Fibroblast of skin of right biceps (primary cell): ENCODE measurements around the gene BBOF1.
A peak's percentile ranks its signal among the peaks of the same experiment; 100 is the strongest.

Experiments
- DNase-seq: peaks from one replicate; pipeline ENCODE4 v3.0.0-alpha.2; 2013

Gene BBOF1

DNA sequence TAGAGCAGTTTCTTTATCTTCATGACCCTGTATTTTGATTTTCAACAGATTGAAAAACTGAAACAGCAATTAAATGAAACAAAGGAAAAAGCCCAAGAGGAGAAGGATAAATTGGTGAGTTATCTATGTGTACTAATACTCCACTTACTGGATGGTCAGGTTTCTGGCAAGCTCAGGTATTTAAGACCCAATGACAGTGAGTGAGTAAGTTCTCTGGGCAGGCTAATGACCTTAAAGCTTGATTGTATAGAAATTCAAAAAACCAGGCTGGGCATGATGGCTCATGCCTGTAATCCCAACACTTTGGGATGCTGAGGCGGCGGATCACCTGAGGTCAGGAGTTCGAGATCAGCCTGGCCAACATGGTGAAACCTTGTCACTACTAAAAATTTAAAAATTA lies 10.0 kb downstream of the BBOF1 start:
- DNase-seq = no peak

DNA sequence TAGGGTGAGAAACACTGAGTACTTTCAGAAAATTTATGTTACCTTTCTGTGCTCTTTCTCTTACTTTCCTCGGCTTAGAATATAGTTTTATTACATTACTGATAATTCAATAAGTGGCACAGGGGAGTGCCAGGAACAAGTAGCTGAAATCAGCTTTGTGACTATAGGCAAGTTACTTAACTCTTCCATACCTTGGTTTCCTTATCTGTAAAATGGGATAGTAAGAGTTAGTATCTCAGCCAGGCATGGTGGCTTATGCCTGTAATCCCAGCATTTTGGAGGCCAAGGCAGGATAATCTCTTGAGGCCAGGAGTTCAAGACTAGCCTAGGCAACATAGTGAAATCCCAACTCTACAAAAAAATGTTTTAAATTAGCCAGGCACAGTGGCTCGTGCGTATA lies 15.4 kb downstream of the BBOF1 start:
- DNase-seq = no peak

DNA sequence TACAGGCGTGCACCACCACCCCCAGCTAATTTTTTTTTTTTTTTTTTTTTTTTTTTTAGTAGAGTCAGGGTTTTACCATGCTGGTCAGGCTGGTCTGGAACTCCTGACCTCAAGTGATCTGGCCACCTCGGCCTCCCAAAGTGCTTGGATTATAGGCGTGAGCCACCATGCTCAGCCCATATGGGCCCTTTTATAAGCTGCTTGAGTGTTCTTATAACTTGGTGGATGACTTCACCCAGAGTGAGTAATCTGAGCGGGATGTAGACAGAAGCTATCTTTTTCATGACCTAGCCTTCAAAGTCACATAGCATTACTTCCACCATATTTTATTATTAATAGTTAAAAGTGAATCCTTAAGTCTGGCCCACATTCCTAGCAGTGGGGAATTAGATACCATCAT lies 16.4 kb downstream of the BBOF1 start:
- DNase-seq = peak; percentile 49

GRCh38 chr14:74038020-74038859 lies 19.1 kb downstream of the BBOF1 start:
- peak; percentile 61 for DNase-seq

GRCh38 chr14:74042296-74042695 lies 23.1 kb downstream of the BBOF1 start:
- DNase-seq = no peak

- no peak for DNase-seq
These were observed 26.4 kb downstream of the BBOF1 start for GRCh38 chr14:74045522-74045921.

DNA sequence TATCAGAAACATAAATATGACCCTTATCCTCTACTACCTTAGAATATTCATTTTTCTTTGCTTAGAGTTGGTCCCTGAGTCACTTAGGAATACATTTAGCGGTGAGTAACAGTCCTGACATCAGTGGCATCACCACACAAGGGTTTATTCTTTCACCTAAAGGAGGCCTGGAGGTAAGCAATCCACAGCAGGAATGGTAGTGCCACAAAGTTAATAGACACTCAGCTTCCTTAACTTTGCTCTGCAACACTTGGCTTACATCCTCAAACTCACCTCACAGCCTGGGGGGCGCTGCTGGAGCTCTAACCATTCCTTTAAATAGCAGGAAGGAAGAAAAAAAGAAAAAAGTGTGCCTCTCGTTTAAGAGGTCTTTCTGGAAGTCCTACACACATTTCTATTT lies 29.1 kb downstream of the BBOF1 start:
- no peak for DNase-seq

GRCh38 chr14:74049876-74050495 lies 30.8 kb downstream of the BBOF1 start:
- no peak for DNase-seq

GRCh38 chr14:74062809-74063150 lies 43.6 kb downstream of the BBOF1 start:
- peak; percentile 9 for DNase-seq

- DNase-seq = no peak
These were observed 45.3 kb downstream of the BBOF1 start for GRCh38 chr14:74064426-74064825.

DNA sequence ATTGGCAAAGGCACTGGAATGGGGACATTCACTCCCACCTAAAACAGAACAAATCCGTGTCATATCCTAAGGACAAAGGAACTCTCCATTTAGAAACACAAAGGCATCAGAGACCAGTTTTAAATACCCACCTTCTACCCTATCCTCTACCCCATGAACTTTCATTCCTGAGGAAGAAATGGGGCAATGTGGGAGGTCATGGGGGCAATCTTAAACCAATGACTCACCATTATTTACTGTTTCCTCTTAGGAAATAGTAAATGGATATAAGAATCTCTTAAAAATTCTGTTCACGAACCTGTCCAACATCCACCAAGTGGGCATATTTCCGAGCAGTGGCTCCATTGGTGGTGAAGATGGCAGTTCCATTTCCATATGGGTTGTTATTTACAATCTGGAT lies 45.7 kb downstream of the BBOF1 start:
- no peak for DNase-seq

- DNase-seq = peak; percentile 24
These were observed 46.8 kb downstream of the BBOF1 start for GRCh38 chr14:74065746-74066575.

DNA sequence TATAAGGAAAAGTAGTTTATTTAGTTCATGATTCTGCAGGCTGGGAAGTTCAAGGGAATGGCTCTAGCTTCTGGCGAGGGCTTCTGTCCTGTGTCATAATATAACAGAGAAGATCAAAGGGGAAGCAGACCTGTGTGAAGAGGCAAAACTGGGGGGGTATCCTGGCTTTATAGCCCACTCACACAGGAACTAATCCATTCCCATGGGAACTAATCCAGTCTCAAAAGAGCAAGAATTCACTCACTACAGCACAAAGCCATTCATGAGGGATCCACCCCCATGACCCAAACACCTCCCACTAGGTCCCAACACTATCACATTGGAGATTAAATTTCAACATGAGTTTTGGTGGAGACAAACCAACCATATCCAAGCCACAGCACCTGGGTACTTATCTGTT lies 58.3 kb downstream of the BBOF1 start:
- no peak for DNase-seq

DNA sequence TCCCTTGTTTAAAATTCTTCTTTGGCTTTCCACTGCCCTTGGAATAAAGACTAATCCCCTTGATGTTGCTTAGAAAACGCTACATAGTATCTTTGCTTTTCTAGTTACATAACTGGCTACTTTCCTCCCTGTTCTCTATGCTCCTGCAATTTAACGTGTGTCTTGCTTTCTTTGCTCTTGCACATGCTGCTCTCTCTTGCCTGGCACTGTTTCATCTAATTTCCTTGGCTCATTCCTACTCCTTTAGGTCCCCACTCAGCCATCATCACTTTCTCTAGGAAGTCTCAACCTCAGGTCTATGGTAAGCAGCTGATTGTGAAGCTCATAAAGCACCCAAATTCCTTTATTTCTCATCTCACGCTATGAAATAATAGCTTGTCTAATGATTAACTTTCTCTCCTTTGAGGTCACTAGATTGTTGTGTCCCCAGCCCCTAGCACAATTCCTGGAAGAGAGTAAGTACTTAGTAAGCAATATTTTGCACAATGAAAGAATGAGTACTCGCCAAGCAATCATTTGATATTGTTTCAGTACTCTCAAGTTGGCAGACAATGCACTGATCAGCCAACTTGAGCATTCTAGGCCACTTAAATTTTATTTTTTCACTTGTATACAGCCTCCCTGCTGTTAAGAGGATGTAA lies 61.8 kb downstream of the BBOF1 start:
- no peak for DNase-seq

DNA sequence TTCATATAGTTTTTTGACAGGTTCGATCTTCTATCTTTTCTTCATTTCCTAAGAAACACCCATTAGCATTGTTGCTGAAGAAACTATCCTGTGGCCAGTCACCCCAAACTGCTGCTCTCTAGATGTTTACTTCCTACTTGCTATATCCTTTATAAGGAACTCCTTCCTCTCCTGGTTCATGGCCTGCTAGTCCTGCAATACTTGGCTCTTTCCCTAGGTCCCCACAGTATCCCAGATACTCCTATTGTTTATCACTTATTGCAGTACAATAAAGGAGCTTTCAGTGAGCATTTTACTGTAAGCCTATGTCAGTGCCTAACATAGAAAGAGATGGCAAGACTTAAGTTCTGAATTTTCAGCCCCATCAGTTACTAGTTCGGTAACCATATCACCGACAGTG lies 62.3 kb downstream of the BBOF1 start:
- no peak for DNase-seq

DNA sequence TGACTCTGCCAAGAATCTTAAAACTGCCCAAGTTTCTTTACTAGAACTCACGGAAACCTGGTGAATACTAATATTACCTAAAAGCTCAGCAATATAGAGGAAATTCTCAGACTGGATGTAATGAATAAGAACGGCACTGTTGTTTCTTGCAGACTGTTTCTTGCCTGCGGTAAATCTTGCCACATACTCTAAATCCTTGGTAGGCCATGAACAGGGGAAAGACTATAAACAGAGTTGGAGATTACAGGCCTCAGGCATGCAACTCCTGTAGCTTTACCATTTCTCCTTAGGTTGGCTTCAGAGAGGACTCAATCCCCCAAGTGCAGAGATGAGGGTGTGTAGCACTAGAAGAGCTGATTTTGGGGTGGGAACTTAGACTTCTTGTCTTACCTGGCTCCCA lies 64.0 kb downstream of the BBOF1 start:
- no peak for DNase-seq

GRCh38 chr14:74083784-74084276 lies 64.7 kb downstream of the BBOF1 start:
- no peak for DNase-seq

- peak; percentile 100 for DNase-seq
These were observed 65.3 kb downstream of the BBOF1 start, which contains the start of the genes ALDH6A1 and LIN52 for GRCh38 chr14:74084277-74085046. TSS of gene ALDH6A1 (minus strand) at chr14:74084453. CDS start at chr14:74084394, 59 bp downstream. TSS of gene LIN52 (plus strand) at chr14:74084956. CDS start at chr14:74084975, 19 bp downstream.

DNA sequence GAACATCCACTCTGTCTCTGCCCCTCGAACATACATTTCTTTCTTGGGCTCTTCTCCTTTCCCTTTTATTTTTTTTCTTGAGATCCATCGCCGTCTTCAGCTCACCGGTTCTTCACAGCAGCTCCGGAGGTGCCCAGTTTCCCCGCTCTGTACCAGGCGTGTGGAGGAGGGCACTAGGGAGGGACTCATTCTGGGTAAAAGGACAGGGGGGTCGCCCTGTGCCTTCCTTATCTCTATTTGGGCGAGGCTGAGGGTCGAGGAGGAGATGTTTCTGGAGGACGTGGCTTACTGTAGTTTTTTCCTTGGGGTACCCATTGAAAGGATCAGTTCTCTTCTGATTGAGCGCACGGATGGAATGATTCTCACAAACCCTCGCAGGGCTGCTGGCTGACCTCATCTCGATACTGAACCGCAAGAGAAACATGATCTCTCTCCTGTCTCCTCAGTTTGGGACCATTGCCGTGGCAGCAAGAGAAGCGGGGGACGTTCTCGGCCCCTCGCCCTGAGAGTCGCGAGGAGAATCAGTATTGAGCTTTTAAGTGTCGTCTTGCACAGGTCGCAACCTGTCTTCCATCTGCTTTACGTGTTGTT lies 66.0 kb downstream of the BBOF1 start:
- peak; percentile 40 for DNase-seq

- DNase-seq = no peak
These were observed 66.7 kb downstream of the BBOF1 start for GRCh38 chr14:74085828-74086227.

DNA sequence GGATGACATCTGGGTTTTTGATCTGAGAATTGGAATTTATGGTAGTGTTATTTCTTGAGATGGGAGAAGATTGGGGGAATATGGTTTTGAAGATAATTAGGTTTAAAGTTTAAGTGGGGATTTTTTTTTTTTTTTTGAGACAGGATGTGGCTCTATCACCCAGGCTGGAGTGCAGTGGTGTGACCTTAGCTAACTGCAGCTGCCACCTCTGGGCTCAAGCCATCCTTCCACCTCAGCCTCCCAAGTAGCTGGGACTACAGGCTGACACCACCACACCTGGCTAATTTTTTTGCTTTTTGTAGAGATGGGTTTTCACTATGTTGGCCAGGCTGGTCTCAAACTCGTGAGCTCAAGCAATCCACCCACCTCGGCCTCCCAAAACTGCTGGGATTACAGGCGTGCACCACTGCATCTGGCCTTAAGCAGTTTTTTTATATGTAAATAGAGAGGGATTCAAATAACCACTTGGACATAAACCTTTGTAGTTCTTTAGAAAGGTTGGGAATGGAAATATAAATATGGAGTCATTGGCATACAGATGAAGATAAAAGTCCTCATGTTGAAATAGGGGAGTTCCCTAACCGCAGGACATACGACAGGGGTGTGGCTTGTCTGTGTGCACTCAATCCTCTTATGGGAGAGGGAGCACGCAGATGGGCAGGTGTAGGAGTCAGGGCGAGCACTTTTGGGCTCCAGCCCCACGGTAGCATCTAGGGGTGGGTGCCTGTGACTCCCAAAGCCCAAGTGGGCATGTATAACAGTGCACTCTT lies 70.3 kb downstream of the BBOF1 start:
- DNase-seq = no peak
